A549 (cell line): ENCODE measurements around the gene PKHD1. TPM values are rescaled to one million over a fixed set of nuclear protein-coding genes. Genes with fewer than 3 reads are reported as not detected.

Source experiments
- ATAC-seq, 2 experiments: fragments of 200-7000 bp in 1 of 2; fragments of >200 bp in 1 of 2; cut with Nextera tagmentation in 1 of 2; cut with Tn5 transposase in 1 of 2; 3 replicates each; pipeline versions ENCODE4 v1.8.0 to v1.9.1; 2018 to 2020; ENCODE audit warnings: mild to moderate bottlenecking in 1 of 2, moderate library complexity in 1 of 2
- CTCF ChIA-PET: fragments of 300-600 bp; sonication (Branson Sonifier 250); formaldehyde crosslinking; extraction: SDS; loops from one replicate; lab custom pipeline; 2021; ENCODE audit warnings: antibody characterized with exemption, inconsistent platforms; lab: Yijun Ruan, JAX
- POLR2A ChIA-PET: fragments of 350-600 bp; formaldehyde crosslinking; extraction: SDS; loops from one replicate; lab custom pipeline; 2021; ENCODE audit warnings: antibody characterized with exemption, inconsistent platforms; lab: Yijun Ruan, JAX
- DNase-seq, 2 experiments: peaks; one replicate each; pipeline versions ENCODE4 v3.0.0 to v3.0.0-alpha.2; 2011 to 2016; ENCODE audit warnings: low read depth in 1 of 2, low spot score in 1 of 2
- FAIRE-seq: peaks from 2 replicates; lab custom pipeline; 2011; peaks lifted over from hg19 to GRCh38; lab: Jason Lieb, UNC
- H3K27ac ChIP-seq, 2 experiments: fragments of >200 bp; sonication (Bioruptor Twin); formaldehyde crosslinking; 3 replicates each; pipeline ENCODE4 v1.5.1; 2016 to 2017
- H3K4me1 ChIP-seq: fragments of >200 bp; sonication (Bioruptor Twin); formaldehyde crosslinking; 3 replicates; pipeline ENCODE4 v1.6.1; 2016
- H3K4me2 ChIP-seq: fragments of >200 bp; sonication (Bioruptor Twin); formaldehyde crosslinking; 3 replicates; pipeline ENCODE4 v1.6.1; 2016
- H3K4me3 ChIP-seq: fragments of >200 bp; sonication (Bioruptor Twin); formaldehyde crosslinking; 3 replicates; pipeline ENCODE4 v1.5.1; 2016
- H3K9me3 ChIP-seq: fragments of >200 bp; sonication (Bioruptor Twin); formaldehyde crosslinking; 3 replicates; pipeline ENCODE4 v1.6.1; 2016
- BCL3 ChIP-seq: fragments of >200 bp; sonication (Bioruptor Twin); formaldehyde crosslinking; IDR thresholded peaks from 3 replicates; pipeline ENCODE4 v1.6.1; 2016
- BHLHE40 ChIP-seq: IDR thresholded peaks from 2 replicates; pipeline ENCODE4 v1.6.1; 2012; ENCODE audit warnings: low read depth, low read length, inconsistent platforms
- CEBPB ChIP-seq, 2 experiments: fragments of >200 bp in 1 of 2; sonication (Bioruptor Twin) in 1 of 2; formaldehyde crosslinking in 1 of 2; IDR thresholded peaks; 2 replicates each; pipeline ENCODE4 v1.6.1; 2012 to 2016
- CHD4 ChIP-seq: fragments of 200-600 bp; sonication (generic); IDR thresholded peaks from 2 replicates; pipeline ENCODE4 v1.6.1; 2016; ENCODE audit warnings: antibody characterized with exemption, mild to moderate bottlenecking, borderline replicate concordance
- E2F6 ChIP-seq: IDR thresholded peaks from 2 replicates; pipeline ENCODE4 v1.6.1; 2012; ENCODE audit warnings: low read depth, borderline replicate concordance
- EHMT2 ChIP-seq: fragments of 200-600 bp; sonication (generic); IDR thresholded peaks from 2 replicates; pipeline ENCODE4 v1.6.1; 2016; ENCODE audit warnings: antibody characterized with exemption, low read depth, mild to moderate bottlenecking, moderate library complexity
- FOSL2 ChIP-seq, 2 experiments: fragments of 450-650 bp in 1 of 2; fragments of >200 bp in 1 of 2; sonication (Bioruptor Twin) in 1 of 2; formaldehyde crosslinking; IDR thresholded peaks; 2 replicates each; pipeline versions ENCODE4 v1.5.0 to v1.6.1; 2016 to 2020; ENCODE audit warnings: mild to moderate bottlenecking in 1 of 2, moderate library complexity in 1 of 2
- FOXS1 ChIP-seq: fragments of 250-450 bp; sonication (Bioruptor Pico); IDR thresholded peaks from 2 replicates; pipeline ENCODE4 v1.5.0; 2020; ENCODE audit warnings: mild to moderate bottlenecking, moderate library complexity
- HDAC2 ChIP-seq: fragments of 200-600 bp; sonication (generic); IDR thresholded peaks from 2 replicates; pipeline ENCODE4 v1.6.1; 2016
- HEYL ChIP-seq: fragments of 250-450 bp; sonication (Bioruptor Pico); IDR thresholded peaks from 2 replicates; pipeline ENCODE4 v1.8.0; 2021; ENCODE audit warnings: mild to moderate bottlenecking, moderate library complexity
- HOXA7 ChIP-seq: fragments of 250-450 bp; sonication (Bioruptor Pico); IDR thresholded peaks from 2 replicates; pipeline ENCODE4 v1.5.0; 2020; ENCODE audit warnings: mild to moderate bottlenecking, moderate library complexity
- HOXB5 ChIP-seq: fragments of 250-450 bp; sonication (Bioruptor Pico); IDR thresholded peaks from 2 replicates; pipeline ENCODE4 v1.5.0; 2020; ENCODE audit warnings: mild to moderate bottlenecking, moderate library complexity
- JUN ChIP-seq, 2 experiments: fragments of >200 bp; sonication (Bioruptor Twin); formaldehyde crosslinking; IDR thresholded peaks; 2 replicates in 1 of 2; 3 replicates in 1 of 2; pipeline ENCODE4 v1.6.1; 2016 to 2017
- MAZ ChIP-seq: fragments of 150-350 bp; IDR thresholded peaks from 2 replicates; pipeline ENCODE4 v1.6.1; 2014; ENCODE audit warnings: antibody characterized with exemption, low read depth, low read length, borderline replicate concordance
- NPAS2 ChIP-seq: fragments of 250-450 bp; sonication (Bioruptor Pico); IDR thresholded peaks from 2 replicates; pipeline ENCODE4 v1.8.0; 2022; ENCODE audit warnings: mild to moderate bottlenecking, moderate library complexity, borderline replicate concordance
- PHF8 ChIP-seq: fragments of 200-600 bp; sonication (generic); IDR thresholded peaks from 2 replicates; pipeline ENCODE4 v1.6.1; 2016; ENCODE audit warnings: low read depth, mild to moderate bottlenecking, antibody characterized with exemption, moderate library complexity, borderline replicate concordance
- POLR2A ChIP-seq: IDR thresholded peaks from 2 replicates; pipeline ENCODE4 v1.6.1; 2012; ENCODE audit warnings: mild to moderate bottlenecking, low read length
- POLR2AphosphoS2 ChIP-seq: conservative IDR thresholded peaks from 2 replicates; pipeline ENCODE4 v1.6.1; 2012; ENCODE audit warnings: low read length, improper control_type of control experiment, inconsistent platforms
- RAD21 ChIP-seq, 2 experiments: fragments of >200 bp in 1 of 2; sonication (Bioruptor Twin) in 1 of 2; formaldehyde crosslinking in 1 of 2; IDR thresholded peaks in 1 of 2; conservative IDR thresholded peaks in 1 of 2; 2 replicates in 1 of 2; 3 replicates in 1 of 2; pipeline ENCODE4 v1.6.1; 2012 to 2018; ENCODE audit warnings: inconsistent platforms in 1 of 2
- RARB ChIP-seq: fragments of 250-450 bp; sonication (Bioruptor Pico); IDR thresholded peaks from 2 replicates; pipeline ENCODE4 v1.8.0; 2021; ENCODE audit warnings: mild to moderate bottlenecking, moderate library complexity
- RFX5 ChIP-seq: fragments of 450-650 bp; IDR thresholded peaks from 2 replicates; pipeline ENCODE4 v1.7.1; 2014; ENCODE audit warnings: antibody characterized with exemption, mild to moderate bottlenecking, moderate library complexity
- SREBF2 ChIP-seq: fragments of 450-650 bp; IDR thresholded peaks from 2 replicates; pipeline ENCODE4 v1.6.1; 2014; ENCODE audit warnings: mild to moderate bottlenecking, moderate library complexity
- TFCP2L1 ChIP-seq: fragments of 250-450 bp; sonication (Bioruptor Pico); IDR thresholded peaks from 2 replicates; pipeline ENCODE4 v1.5.0; 2021; ENCODE audit warnings: mild to moderate bottlenecking
- TP53 ChIP-seq: fragments of 250-450 bp; sonication (Bioruptor Pico); IDR thresholded peaks from 2 replicates; pipeline ENCODE4 v1.5.0; 2021; ENCODE audit warnings: mild to moderate bottlenecking, moderate library complexity
- USF2 ChIP-seq: fragments of 450-650 bp; IDR thresholded peaks from 2 replicates; pipeline ENCODE4 v1.6.1; 2014; ENCODE audit warnings: antibody characterized with exemption
- ZNF302 ChIP-seq: fragments of 250-450 bp; sonication (Bioruptor Pico); IDR thresholded peaks from 2 replicates; pipeline ENCODE4 v1.9.0; 2021; ENCODE audit warnings: inconsistent platforms, mild to moderate bottlenecking, moderate library complexity
- ZSCAN20 ChIP-seq: fragments of 250-450 bp; sonication (Bioruptor Pico); IDR thresholded peaks from 2 replicates; pipeline ENCODE4 v1.8.0; 2022; ENCODE audit warnings: mild to moderate bottlenecking, moderate library complexity
- WGBS: methylation state at CpG from one replicate; pipeline ENCODE4 v1.1.6; 2017; ENCODE audit errors: missing lambda C conversion rate; 5-methylcytosine and 5-hydroxymethylcytosine counted together
- polyA plus RNA-seq, 4 experiments: library from polyadenylated mRNA; depleted of rRNA in 3 of 4; stranded (reverse); fragments of >200 nt; fragmentation: RNase III in 1 of 4; extraction: RNeasy Plus Mini Kit Qiagen cat#74134 plus additional on column Dnase treatment in 1 of 4; gene quantifications; 2 replicates in 3 of 4; 3 replicates in 1 of 4; pipeline ENCODE4 v1.2.3, GENCODE V29; 2011 to 2017

Gene PKHD1
- polyA plus RNA-seq, 2 of the 4 experiments (the other 2 are of a cell fraction) = not detected

- FAIRE-seq (no peak), ATAC-seq (no peak), DNase-seq (no peak)
- Histone ChIP-seq H3K27ac (no peak overlapping the region), H3K4me1 (no peaks in the 10 kb centered on the region), H3K4me3 (no peak overlapping the region), H3K4me2 (no peak overlapping the region), H3K9me3 (no peaks in the 10 kb centered on the region)
- ChIA-PET CTCF (no interaction called here), POLR2A (no interaction called here)
- TF ChIP-seq POLR2A = no peak
- no peak for TF ChIP-seq FOSL2 (IDR thresholded peaks at IDR 0.05)
- no peak for TF ChIP-seq FOSL2 (CRISPR knock-in tag; IDR thresholded peaks at IDR 0.05)
- no peak for TF ChIP-seq TFCP2L1
- TF ChIP-seq ZSCAN20 = no peak
- no peak for TF ChIP-seq RARB (CRISPR knock-in tag)
- no peak for TF ChIP-seq RFX5
- no peak for TF ChIP-seq MAZ
- TF ChIP-seq TP53 = no peak
- no peak for TF ChIP-seq HOXA7 (CRISPR knock-in tag)
- no peak for TF ChIP-seq HEYL (CRISPR knock-in tag)
- TF ChIP-seq PHF8 = no peak
- TF ChIP-seq POLR2AphosphoS2 = no peak
- no peak for TF ChIP-seq NPAS2 (CRISPR knock-in tag)
- TF ChIP-seq SREBF2 = no peak
- no peak for TF ChIP-seq JUN (IDR thresholded peaks at IDR 0.05)
- 0% methylated on average over 1 of the region's 1 CpG for WGBS
Measured at GRCh38 chr6:51704932-51705540, 382.4 kb downstream of the PKHD1 start.

- FAIRE-seq (no peak), DNase-seq (no peak), ATAC-seq (no peak)
- TF ChIP-seq CEBPB (IDR thresholded peaks at IDR 0.05) (no peak), RARB (CRISPR knock-in tag) (no peak), TP53 (no peak), POLR2AphosphoS2 (no peak), CHD4 (no peak), EHMT2 (no peak), USF2 (no peak), NPAS2 (CRISPR knock-in tag) (no peak), FOXS1 (CRISPR knock-in tag) (no peak), HDAC2 (no peak), ZNF302 (CRISPR knock-in tag) (no peak), RAD21 (conservative IDR thresholded peaks at IDR 0.05 in 1 of 2, IDR thresholded peaks at IDR 0.05 in 1 of 2) (no peak), BCL3 (no peak), BHLHE40 (no peak), HOXB5 (CRISPR knock-in tag) (no peak), E2F6 (no peak)
- 10% methylated on average over 2 of the region's 2 CpGs for WGBS
- ChIA-PET POLR2A (no interaction called here), CTCF (no interaction called here)
- Histone ChIP-seq H3K4me3 (no peak overlapping the region), H3K27ac (no peak overlapping the region), H3K4me2 (no peak overlapping the region), H3K4me1 (no peaks in the 10 kb centered on the region), H3K9me3 (no peaks in the 10 kb centered on the region)
Measured at GRCh38 chr6:51702851-51703250, 384.6 kb downstream of the PKHD1 start.
